ENCODE measurements around the gene HLCS. TPM values are rescaled to one million over a fixed set of nuclear protein-coding genes. Genes with fewer than 3 reads are reported as not detected.

HLCS gene
- total and polyA plus RNA-seq, 2 of the 8 experiments (the other 6 are each of a cell fraction or from before 2014, with no cell fraction given) = 4.7 to 12.2 TPM

GRCh38 chr21:36704281-36704957 lies 262.1 kb downstream of the HLCS start (continued):
- TF ChIP-seq, protein P1, sequence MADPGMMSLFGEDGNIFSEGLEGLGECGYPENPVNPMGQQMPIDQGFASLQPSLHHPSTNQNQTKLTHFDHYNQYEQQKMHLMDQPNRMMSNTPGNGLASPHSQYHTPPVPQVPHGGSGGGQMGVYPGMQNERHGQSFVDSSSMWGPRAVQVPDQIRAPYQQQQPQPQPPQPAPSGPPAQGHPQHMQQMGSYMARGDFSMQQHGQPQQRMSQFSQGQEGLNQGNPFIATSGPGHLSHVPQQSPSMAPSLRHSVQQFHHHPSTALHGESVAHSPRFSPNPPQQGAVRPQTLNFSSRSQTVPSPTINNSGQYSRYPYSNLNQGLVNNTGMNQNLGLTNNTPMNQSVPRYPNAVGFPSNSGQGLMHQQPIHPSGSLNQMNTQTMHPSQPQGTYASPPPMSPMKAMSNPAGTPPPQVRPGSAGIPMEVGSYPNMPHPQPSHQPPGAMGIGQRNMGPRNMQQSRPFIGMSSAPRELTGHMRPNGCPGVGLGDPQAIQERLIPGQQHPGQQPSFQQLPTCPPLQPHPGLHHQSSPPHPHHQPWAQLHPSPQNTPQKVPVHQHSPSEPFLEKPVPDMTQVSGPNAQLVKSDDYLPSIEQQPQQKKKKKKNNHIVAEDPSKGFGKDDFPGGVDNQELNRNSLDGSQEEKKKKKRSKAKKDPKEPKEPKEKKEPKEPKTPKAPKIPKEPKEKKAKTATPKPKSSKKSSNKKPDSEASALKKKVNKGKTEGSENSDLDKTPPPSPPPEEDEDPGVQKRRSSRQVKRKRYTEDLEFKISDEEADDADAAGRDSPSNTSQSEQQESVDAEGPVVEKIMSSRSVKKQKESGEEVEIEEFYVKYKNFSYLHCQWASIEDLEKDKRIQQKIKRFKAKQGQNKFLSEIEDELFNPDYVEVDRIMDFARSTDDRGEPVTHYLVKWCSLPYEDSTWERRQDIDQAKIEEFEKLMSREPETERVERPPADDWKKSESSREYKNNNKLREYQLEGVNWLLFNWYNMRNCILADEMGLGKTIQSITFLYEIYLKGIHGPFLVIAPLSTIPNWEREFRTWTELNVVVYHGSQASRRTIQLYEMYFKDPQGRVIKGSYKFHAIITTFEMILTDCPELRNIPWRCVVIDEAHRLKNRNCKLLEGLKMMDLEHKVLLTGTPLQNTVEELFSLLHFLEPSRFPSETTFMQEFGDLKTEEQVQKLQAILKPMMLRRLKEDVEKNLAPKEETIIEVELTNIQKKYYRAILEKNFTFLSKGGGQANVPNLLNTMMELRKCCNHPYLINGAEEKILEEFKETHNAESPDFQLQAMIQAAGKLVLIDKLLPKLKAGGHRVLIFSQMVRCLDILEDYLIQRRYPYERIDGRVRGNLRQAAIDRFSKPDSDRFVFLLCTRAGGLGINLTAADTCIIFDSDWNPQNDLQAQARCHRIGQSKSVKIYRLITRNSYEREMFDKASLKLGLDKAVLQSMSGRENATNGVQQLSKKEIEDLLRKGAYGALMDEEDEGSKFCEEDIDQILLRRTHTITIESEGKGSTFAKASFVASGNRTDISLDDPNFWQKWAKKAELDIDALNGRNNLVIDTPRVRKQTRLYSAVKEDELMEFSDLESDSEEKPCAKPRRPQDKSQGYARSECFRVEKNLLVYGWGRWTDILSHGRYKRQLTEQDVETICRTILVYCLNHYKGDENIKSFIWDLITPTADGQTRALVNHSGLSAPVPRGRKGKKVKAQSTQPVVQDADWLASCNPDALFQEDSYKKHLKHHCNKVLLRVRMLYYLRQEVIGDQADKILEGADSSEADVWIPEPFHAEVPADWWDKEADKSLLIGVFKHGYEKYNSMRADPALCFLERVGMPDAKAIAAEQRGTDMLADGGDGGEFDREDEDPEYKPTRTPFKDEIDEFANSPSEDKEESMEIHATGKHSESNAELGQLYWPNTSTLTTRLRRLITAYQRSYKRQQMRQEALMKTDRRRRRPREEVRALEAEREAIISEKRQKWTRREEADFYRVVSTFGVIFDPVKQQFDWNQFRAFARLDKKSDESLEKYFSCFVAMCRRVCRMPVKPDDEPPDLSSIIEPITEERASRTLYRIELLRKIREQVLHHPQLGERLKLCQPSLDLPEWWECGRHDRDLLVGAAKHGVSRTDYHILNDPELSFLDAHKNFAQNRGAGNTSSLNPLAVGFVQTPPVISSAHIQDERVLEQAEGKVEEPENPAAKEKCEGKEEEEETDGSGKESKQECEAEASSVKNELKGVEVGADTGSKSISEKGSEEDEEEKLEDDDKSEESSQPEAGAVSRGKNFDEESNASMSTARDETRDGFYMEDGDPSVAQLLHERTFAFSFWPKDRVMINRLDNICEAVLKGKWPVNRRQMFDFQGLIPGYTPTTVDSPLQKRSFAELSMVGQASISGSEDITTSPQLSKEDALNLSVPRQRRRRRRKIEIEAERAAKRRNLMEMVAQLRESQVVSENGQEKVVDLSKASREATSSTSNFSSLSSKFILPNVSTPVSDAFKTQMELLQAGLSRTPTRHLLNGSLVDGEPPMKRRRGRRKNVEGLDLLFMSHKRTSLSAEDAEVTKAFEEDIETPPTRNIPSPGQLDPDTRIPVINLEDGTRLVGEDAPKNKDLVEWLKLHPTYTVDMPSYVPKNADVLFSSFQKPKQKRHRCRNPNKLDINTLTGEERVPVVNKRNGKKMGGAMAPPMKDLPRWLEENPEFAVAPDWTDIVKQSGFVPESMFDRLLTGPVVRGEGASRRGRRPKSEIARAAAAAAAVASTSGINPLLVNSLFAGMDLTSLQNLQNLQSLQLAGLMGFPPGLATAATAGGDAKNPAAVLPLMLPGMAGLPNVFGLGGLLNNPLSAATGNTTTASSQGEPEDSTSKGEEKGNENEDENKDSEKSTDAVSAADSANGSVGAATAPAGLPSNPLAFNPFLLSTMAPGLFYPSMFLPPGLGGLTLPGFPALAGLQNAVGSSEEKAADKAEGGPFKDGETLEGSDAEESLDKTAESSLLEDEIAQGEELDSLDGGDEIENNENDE (IDR thresholded peaks at IDR 0.05; ENCODE audit: insufficient replicate concordance, low read length) = no peak
- TF ChIP-seq SUZ12 (IDR thresholded peaks at IDR 0.05; ENCODE audit: low read length) (peak; percentile 90), RNF2 (IDR thresholded peaks at IDR 0.05; ENCODE audit: borderline replicate concordance, low read depth, low read length, missing control alignments, poor library complexity, severe bottlenecking) (peak; percentile 98), KDM5A (IDR thresholded peaks at IDR 0.05; ENCODE audit: low read length) (no peak), CBX8 (IDR thresholded peaks at IDR 0.05; ENCODE audit: borderline replicate concordance, low read depth, low read length) (peak; percentile 89; the same call in 1 of the 2 replicates), CREB1 (IDR thresholded peaks at IDR 0.05) (no peak), ZNF274 (IDR thresholded peaks at IDR 0.05; ENCODE audit: borderline replicate concordance, extremely low read depth, low read length) (no peak), SAP30 (IDR thresholded peaks at IDR 0.05; ENCODE audit: insufficient read depth, insufficient replicate concordance, low read length) (no peak), EGR1 (IDR thresholded peaks at IDR 0.05; ENCODE audit: borderline replicate concordance, low read depth, low read length) (0 out of 2 replicates have a peak, but pooled peaks have one; percentile 12), EZH2 (IDR thresholded peaks at IDR 0.05; ENCODE audit: low read depth, low read length, severe bottlenecking) (peak; percentile 85)

All from H1 (cell line).